K562 (cell line): Measurements from ENCODE around the gene SLC22A1. TPM values are rescaled to one million over a fixed set of nuclear protein-coding genes. Genes with fewer than 3 reads are reported as not detected.
A peak's percentile ranks its signal among the peaks of the same experiment; 100 is the strongest.

Experiments
- ATAC-seq: fragments of 200-7000 bp; cut with Tn5 transposase; 3 replicates; pipeline ENCODE4 v1.9.1; 2020; ENCODE audit warnings: moderate library complexity
- BruUV-seq: library from RNA; stranded (reverse); fragments of 400-500 nt; replicated peaks from 2 replicates; lab custom pipeline; 2021; lab: Mats Ljungman, UMichigan
- CTCF ChIA-PET: fragments of 300-600 bp; formaldehyde crosslinking; extraction: SDS; loops from one replicate; lab custom pipeline; 2021; ENCODE audit warnings: low intra/inter-chr PET ratio; lab: Yijun Ruan, JAX
- POLR2A ChIA-PET: fragments of 300-600, 350-650 bp; sonication (Branson Sonifier 250); formaldehyde crosslinking; extraction: SDS; loops from one replicate; lab custom pipeline; 2021; ENCODE audit warnings: antibody characterized with exemption, inconsistent platforms; lab: Yijun Ruan, JAX
- DNase-seq, 4 experiments: peaks; one replicate each; pipeline versions ENCODE4 v3.0.0 to v3.0.0-alpha.2; 2011 to 2018; ENCODE audit warnings: low spot score in 3 of 4, mixed read lengths in 3 of 4; ENCODE audit errors: extremely low read depth in 1 of 4
- FAIRE-seq: peaks from 2 replicates; lab custom pipeline; 2011; peaks lifted over from hg19 to GRCh38; lab: Jason Lieb, UNC
- H2AFZ ChIP-seq: 2 replicates; pipeline ENCODE4 v1.6.0; 2011; ENCODE audit warnings: low read depth, low read length, control low read depth, inconsistent platforms
- H3K27ac ChIP-seq: fragments of 200-600 bp; 3 replicates; pipeline ENCODE4 v1.8.0; 2011; ENCODE audit warnings: low read depth, mild to moderate bottlenecking, control low read depth, inconsistent platforms, low read length, moderate library complexity, mixed read lengths; ENCODE audit errors: extremely low read depth
- H3K27me3 ChIP-seq, 2 experiments: fragments of 300-600 bp in 1 of 2; 2 replicates in 1 of 2; 3 replicates in 1 of 2; pipeline versions ENCODE4 v1.6.0 to v1.8.0; 2011; ENCODE audit warnings: inconsistent platforms in 2 of 2, low read length in 2 of 2, mild to moderate bottlenecking in 1 of 2, mixed read lengths in 1 of 2, moderate library complexity in 1 of 2; ENCODE audit not compliant: control insufficient read depth in 2 of 2, insufficient read depth in 2 of 2
- H3K36me3 ChIP-seq: fragments of 300-600 bp; 3 replicates; pipeline ENCODE4 v1.8.0; 2011; ENCODE audit warnings: mild to moderate bottlenecking, low read length, inconsistent platforms; ENCODE audit not compliant: control insufficient read depth, insufficient read depth
- H3K4me1 ChIP-seq, 2 experiments: fragments of 200-600 bp in 1 of 2; replicated peaks in 1 of 2; 2 replicates in 1 of 2; 3 replicates in 1 of 2; pipeline versions ENCODE4 v1.5.1 to v1.8.0; 2011; ENCODE audit warnings: inconsistent platforms in 2 of 2, low read length in 2 of 2, mild to moderate bottlenecking in 1 of 2, mixed read lengths in 1 of 2, moderate library complexity in 1 of 2; ENCODE audit not compliant: control insufficient read depth in 2 of 2, insufficient read depth in 2 of 2
- H3K4me2 ChIP-seq: 2 replicates; pipeline ENCODE4 v1.6.1; 2011; ENCODE audit warnings: low read length, control low read depth, inconsistent platforms, mixed read lengths; ENCODE audit not compliant: insufficient read depth
- H3K4me3 ChIP-seq: fragments of 200-600 bp; sonication (generic), shearing (Covaris generic); 2 replicates; pipeline ENCODE4 v1.5.1; 2016; ENCODE audit warnings: control low read depth, inconsistent platforms
- H3K79me2 ChIP-seq: fragments of 200-600 bp; 3 replicates; pipeline ENCODE4 v1.8.0; 2011; ENCODE audit warnings: low read length, inconsistent platforms; ENCODE audit not compliant: control insufficient read depth, insufficient read depth
- H3K9ac ChIP-seq, 2 experiments: 2 replicates each; pipeline versions ENCODE4 v1.6.0 to v1.6.1; 2011; ENCODE audit warnings: low read depth in 2 of 2, low read length in 2 of 2, control low read depth in 1 of 2, inconsistent platforms in 1 of 2, mild to moderate bottlenecking in 1 of 2, mixed read lengths in 1 of 2; ENCODE audit not compliant: insufficient read depth in 1 of 2
- H3K9me1 ChIP-seq: one replicate; pipeline ENCODE4 v1.6.0; 2011; ENCODE audit warnings: inconsistent platforms, mild to moderate bottlenecking, low read length, moderate library complexity; ENCODE audit not compliant: control insufficient read depth, insufficient read depth
- H3K9me3 ChIP-seq: replicated peaks from 2 replicates; pipeline ENCODE4 v1.5.1; 2011; ENCODE audit warnings: low read depth, low read length, inconsistent platforms; ENCODE audit not compliant: control insufficient read depth, insufficient read depth
- H4K20me1 ChIP-seq: replicated peaks from 2 replicates; pipeline ENCODE4 v1.6.1; 2011; ENCODE audit warnings: low read length, inconsistent platforms, mixed read lengths; ENCODE audit not compliant: control insufficient read depth, insufficient read depth
- L3MBTL2 ChIP-seq: fragments of 450-650 bp; IDR thresholded peaks from 2 replicates; pipeline ENCODE4 v1.6.1; 2016; ENCODE audit warnings: mild to moderate bottlenecking, moderate library complexity
- RREB1 ChIP-seq: fragments of 250-450 bp; sonication (Bioruptor Pico); IDR thresholded peaks from 2 replicates; pipeline ENCODE4 v1.4.0; 2020
- STAT5A ChIP-seq: IDR thresholded peaks from 2 replicates; pipeline ENCODE4 v1.6.1; 2012; ENCODE audit warnings: low read length, inconsistent platforms, borderline replicate concordance
- ZNF589 ChIP-seq: fragments of 200-800 bp; sonication (Bioruptor generic); IDR thresholded peaks from 2 replicates; pipeline ENCODE4 v1.6.1; 2016; ENCODE audit warnings: low read depth, missing genetic modification characterization, missing compliant biosample characterization
- WGBS: fragments of 100-300 bp; shearing (Covaris generic); methylation state at CpG from one replicate; pipeline ENCODE4 v1.1.6; 2016; ENCODE audit warnings: low coverage, mixed read lengths; ENCODE audit not compliant: insufficient coverage; ENCODE audit errors: missing lambda C conversion rate; 5-methylcytosine and 5-hydroxymethylcytosine counted together
- in situ Hi-C: fragments of 300-500 bp; cut with MboI; formaldehyde crosslinking; loops from 4 replicates; pipeline ENCODE4 v1.15.0; 2018; ENCODE audit warnings: inconsistent platforms, mixed read lengths
- intact Hi-C: fragments of 100-400 bp; cut with micrococcal nuclease; formaldehyde crosslinking; loops from 2 replicates; pipeline ENCODE4 v1.14.2; 2022
- polyA plus RNA-seq, 8 experiments: library from polyadenylated mRNA; depleted of rRNA in 4 of 8; stranded (reverse) in 5 of 8; unstranded in 3 of 8; fragments of >200 nt; fragmentation: Nextera tagmentation in 2 of 8; fragmentation: Illumina TruSeq in 1 of 8; extraction: Ambion mirVana in 2 of 8; extraction: Trizol in 1 of 8; gene quantifications; 2 replicates each; pipeline versions ENCODE4 v1.2.1 to v1.2.3, GENCODE V29; 2011 to 2014; ENCODE audit warnings: inconsistent platforms in 1 of 8, missing spikeins in 1 of 8
- total RNA-seq, 7 experiments: library from RNA; depleted of rRNA in 6 of 7; stranded (reverse); fragments of >200 nt in 6 of 7; fragmentation: Illumina TruSeq in 2 of 7; extraction: Trizol in 2 of 7; gene quantifications; 2 replicates each; pipeline versions ENCODE4 v1.2.1 to v1.2.3, GENCODE V29; 2011 to 2021; ENCODE audit warnings: low replicate concordance in 1 of 7

Gene SLC22A1
- total and polyA plus RNA-seq, 9 of the 15 experiments (the other 6 are each of a cell fraction or from before 2014, with no cell fraction given): 0.11 to 0.60 (median 0.26) TPM; not detected in 4

DNA sequence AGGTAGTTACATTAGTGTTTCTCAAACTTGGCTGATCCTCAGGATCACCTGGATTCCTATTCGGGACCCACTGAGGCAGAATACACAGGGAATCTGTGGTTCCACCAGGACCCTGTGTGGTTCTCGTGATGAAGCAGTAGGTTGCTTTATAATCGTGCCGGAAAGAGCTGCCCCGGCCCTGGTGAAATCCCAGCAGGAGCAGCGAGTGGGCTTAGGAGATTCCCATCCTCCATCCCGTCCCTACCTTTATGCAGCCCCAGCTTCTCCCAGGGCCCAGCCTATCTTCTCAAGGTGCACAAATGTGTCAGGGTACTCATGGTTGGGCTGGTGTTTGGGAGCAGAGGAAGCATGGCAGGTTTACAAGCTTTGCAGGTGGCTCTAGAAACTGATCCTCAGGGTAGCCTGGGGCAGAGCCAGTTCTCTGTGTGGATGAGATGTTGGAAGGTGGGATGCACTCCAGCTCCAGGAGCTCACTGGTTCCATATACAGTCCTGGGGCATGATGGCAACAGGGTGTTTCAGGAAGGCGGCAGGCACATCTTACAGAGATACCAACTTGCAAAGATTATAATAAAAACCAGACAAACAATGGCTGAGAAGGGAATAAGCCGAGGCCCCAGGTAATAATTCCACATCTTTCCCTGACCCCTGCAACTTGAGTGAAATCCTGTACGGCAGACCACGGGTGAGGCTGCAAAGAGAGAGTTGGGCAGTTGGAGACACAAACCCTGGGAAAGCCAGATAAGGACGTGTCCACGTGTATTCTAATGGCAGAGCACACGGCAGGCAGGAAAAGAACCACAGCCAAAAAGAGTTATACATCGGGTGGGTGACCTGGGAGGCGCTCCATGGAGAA lies 5.9 kb downstream of the SLC22A1 start (continued):
- TF ChIP-seq RREB1: no peak

DNA sequence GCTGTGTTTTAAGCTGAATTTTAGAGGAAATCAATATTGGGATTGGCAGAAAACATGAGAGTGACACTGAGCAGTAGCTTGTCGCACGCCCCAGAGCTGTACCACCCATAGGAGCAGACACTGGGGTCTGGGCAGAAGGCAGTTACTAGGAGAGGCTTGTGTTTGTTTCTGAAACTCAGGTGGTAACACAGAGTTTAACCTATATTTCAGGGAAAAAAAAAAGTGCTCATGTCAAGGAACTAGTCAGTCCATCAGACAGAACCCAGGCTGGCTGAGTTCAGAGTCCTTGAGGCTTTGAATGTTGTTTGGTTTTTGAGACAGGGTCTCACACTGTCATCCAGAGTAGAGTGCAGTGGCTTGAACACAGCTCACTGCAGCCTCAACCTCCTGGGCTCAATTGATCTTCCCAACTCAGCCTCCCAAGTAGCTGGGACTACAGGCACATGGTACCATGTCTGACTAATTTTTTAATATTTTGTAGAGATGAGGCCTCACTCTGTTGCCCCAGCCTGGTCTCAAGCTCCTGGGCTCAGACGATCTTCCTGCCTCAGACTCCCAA lies 6.6 kb downstream of the SLC22A1 start:
- no TSS peak for BruUV-seq
- 0 out of 2 replicates have a peak, but pooled peaks cover 4% of the 10 kb centered on the region for H4K20me1 ChIP-seq
- ChIA-PET POLR2A (interaction anchor here (1.1 kb wide), 1 partner anchor 11 kb away, joined by 3 read pairs; no protein-coding TSS in a partner anchor), CTCF (no interaction called here)
- no peaks in the 10 kb centered on the region for H3K79me2 ChIP-seq
- H3K4me1 ChIP-seq: peaks cover 0 to 5% of the 10 kb centered on the region in 2 experiments; a peak in 3 of 5 replicates
- peak; percentile 35 for FAIRE-seq
- H3K4me2 ChIP-seq: no peak overlapping the region
- no peak for ATAC-seq
- no peak for DNase-seq
- in situ Hi-C loops: no loop called here
- TF ChIP-seq ZNF589 (peak; percentile 31; the same call in 1 of the 2 replicates), STAT5A (no peak), L3MBTL2 (peak; percentile 15; the same call in 1 of the 2 replicates)
- no peak overlapping the region for H3K27ac ChIP-seq
- H2AFZ ChIP-seq: no peak overlapping the region
- H3K9me1 ChIP-seq: no peaks in the 10 kb centered on the region
- intact Hi-C loops: no loop called here
- no peaks in the 10 kb centered on the region for H3K36me3 ChIP-seq
- H3K4me3 ChIP-seq: no peak overlapping the region
- no peak overlapping the region for H3K9ac ChIP-seq
- no peaks in the 10 kb centered on the region for H3K9me3 ChIP-seq
- WGBS: 49% methylated on average over 3 of the region's 3 CpGs
- H3K27me3 ChIP-seq: peaks cover 36 to 53% of the 10 kb centered on the region in 2 experiments
